ENCODE data around the gene ADAMTS14.

Gene ADAMTS14

DNA sequence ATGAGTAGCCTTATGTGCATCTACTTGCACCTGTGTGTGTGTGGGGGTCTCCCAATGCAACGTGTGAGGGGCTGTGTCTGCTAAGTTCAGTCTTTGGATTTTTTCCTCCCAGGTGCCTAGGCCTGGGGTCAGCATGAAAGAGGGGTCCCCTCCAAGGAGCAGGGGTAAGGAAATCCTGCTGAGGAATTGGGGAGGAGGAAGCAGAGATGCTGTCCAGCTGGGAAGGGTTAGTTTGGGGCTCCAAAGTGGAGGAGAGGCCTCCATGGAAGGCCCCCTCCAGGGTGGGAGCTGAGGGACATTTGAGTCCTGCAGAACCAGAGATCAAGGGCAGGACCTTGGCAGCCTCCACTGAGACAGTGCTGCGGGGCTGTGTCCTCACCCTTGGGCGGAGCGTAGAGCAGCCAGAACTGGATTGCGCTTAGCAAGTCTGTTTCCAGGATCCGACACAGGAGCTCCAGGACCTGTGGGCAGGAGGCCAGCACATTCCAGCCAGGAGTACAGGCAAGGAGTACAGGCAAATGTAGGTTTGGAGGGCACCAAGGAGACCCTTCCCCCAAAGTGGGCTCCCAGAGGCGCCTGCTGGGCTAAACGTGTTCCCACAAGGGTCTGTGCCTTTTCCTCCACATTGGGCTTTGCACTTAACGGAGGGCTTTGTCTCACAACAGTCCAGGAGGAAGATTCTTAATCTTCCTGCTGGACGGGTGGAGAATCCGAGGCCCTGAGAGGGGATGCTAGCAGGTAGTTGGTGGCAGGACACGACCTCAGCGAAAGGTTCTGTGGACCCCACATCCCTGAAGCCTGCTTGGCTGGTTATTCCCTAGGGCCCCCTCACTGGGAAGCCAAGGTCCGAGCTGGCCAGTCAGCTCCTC lies 102.7 kb downstream of the ADAMTS14 start:
- H3K4me3 ChIP-seq (replicated peaks; ENCODE audit: low read depth, low read length): no peak overlapping the region
- DNase-seq (ENCODE audit: low read depth): no peak
- TF ChIP-seq, protein P1, sequence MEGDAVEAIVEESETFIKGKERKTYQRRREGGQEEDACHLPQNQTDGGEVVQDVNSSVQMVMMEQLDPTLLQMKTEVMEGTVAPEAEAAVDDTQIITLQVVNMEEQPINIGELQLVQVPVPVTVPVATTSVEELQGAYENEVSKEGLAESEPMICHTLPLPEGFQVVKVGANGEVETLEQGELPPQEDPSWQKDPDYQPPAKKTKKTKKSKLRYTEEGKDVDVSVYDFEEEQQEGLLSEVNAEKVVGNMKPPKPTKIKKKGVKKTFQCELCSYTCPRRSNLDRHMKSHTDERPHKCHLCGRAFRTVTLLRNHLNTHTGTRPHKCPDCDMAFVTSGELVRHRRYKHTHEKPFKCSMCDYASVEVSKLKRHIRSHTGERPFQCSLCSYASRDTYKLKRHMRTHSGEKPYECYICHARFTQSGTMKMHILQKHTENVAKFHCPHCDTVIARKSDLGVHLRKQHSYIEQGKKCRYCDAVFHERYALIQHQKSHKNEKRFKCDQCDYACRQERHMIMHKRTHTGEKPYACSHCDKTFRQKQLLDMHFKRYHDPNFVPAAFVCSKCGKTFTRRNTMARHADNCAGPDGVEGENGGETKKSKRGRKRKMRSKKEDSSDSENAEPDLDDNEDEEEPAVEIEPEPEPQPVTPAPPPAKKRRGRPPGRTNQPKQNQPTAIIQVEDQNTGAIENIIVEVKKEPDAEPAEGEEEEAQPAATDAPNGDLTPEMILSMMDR (IDR thresholded peaks at IDR 0.05; ENCODE audit: low read length, missing control alignments): no peak

GRCh38 chr10:70775679-70776454 lies 103.6 kb downstream of the ADAMTS14 start:
- H3K4me3 ChIP-seq (replicated peaks; ENCODE audit: low read depth, low read length): no peak overlapping the region
- TF ChIP-seq, protein P1 (IDR thresholded peaks at IDR 0.05; ENCODE audit: low read length, missing control alignments): no peak
- DNase-seq (ENCODE audit: low read depth): no peak

DNA sequence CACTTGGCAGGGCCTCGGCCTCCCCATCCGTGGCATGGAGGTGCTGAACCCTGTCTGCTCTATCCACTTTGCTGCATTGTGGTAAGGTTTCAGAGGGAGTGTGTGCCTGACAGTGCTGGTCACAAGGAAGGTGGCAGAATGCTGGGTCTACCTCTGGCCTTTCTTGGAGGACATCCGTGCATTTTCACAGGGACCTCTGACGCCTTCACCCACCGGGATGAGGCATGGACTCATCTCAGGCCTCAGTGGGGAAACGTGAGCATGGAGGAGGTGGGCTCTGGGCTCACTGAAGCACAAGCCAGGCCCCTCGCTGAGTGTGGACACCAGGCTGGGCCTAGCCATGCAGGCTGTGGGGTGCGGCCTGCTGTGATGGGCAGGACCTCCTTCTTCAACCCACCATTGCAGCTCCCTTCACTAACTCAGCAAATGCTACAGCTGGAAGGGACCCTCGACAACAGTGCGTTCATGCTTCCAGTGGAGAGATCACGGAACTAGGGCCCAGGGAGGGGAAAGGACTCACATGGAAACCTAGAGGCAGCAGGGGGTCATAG lies 104.2 kb downstream of the ADAMTS14 start:
- no peak for DNase-seq (ENCODE audit: low read depth)
- TF ChIP-seq, protein P1 (IDR thresholded peaks at IDR 0.05; ENCODE audit: low read length, missing control alignments): no peak

GRCh38 chr10:70777063-70777875 lies 105.0 kb downstream of the ADAMTS14 start:
- no peak overlapping the region for H3K4me3 ChIP-seq (replicated peaks; ENCODE audit: low read depth, low read length)
- TF ChIP-seq, protein P1 (IDR thresholded peaks at IDR 0.05; ENCODE audit: low read length, missing control alignments): no peak
- DNase-seq (ENCODE audit: low read depth): no peak

More for the DNA sequence above, 104.2 kb downstream of the ADAMTS14 start:
- no peak overlapping the region for H3K4me3 ChIP-seq (replicated peaks; ENCODE audit: low read depth, low read length)

DNA sequence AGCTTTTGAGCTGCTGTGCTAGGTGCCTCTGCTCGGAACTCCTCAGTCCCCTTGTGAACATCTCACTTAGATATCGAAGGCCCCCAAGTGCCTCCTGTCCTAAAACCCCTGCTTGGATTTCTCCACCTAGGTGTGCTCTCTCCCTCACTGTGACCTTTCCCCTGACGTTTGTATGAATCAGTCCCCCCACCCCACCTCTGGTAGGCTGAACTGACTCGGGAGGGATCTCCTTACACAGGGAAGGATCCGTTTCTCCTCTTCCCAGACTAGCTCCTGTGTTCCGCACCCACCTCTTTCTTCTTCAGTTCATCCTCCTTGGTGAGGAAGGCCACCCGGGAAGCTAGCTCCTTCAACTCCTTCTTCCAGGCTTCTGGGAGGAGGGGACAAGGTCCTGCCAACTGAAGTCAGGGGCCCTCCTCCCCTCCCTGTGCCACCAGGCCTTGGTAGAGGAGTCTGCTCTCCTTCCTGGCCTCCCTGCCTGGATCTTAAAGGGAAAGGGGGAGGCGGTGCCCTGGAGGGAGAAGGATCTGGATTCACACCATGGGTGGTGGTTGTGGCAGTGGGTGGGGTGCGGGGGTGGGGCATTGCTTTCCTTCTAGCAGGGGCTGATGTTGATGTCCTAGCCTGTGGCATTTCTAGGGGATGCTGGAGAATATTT lies 106.1 kb downstream of the ADAMTS14 start:
- no peak overlapping the region for H3K4me3 ChIP-seq (replicated peaks; ENCODE audit: low read depth, low read length)
- TF ChIP-seq, protein P1 (IDR thresholded peaks at IDR 0.05; ENCODE audit: low read length, missing control alignments): no peak
- no peak for DNase-seq (ENCODE audit: low read depth)

- H3K4me3 ChIP-seq (replicated peaks; ENCODE audit: low read depth, low read length): no peak overlapping the region
- DNase-seq (ENCODE audit: low read depth): no peak
- TF ChIP-seq, protein P1 (IDR thresholded peaks at IDR 0.05; ENCODE audit: low read length, missing control alignments): no peak
Measured at GRCh38 chr10:70779088-70779487, 106.8 kb downstream of the ADAMTS14 start.
